Muscle of leg (tissue), 11 donors: Measurements from ENCODE around the gene SLC35F5. TPM values are rescaled to one million over a fixed set of nuclear protein-coding genes. Genes with fewer than 3 reads are reported as not detected.
A peak's percentile ranks its signal among the peaks of the same experiment; 100 is the strongest.
"Not testable (repeated sequence)": the region's sequence is repeated elsewhere in the genome, so short reads cannot be mapped to it uniquely, and the experiment has no call there.

Experiments used
- DNase-seq: peaks from one replicate; pipeline ENCODE4 v3.0.0; 2013
- H3K27ac ChIP-seq: one replicate; pipeline ENCODE4 v1.5.1; 2013; ENCODE audit warnings: mild to moderate bottlenecking, low read length, control low read depth
- H3K27me3 ChIP-seq: one replicate; pipeline ENCODE4 v1.6.1; 2013; ENCODE audit warnings: low read length; ENCODE audit not compliant: control insufficient read depth, insufficient read depth
- H3K36me3 ChIP-seq: one replicate; pipeline ENCODE4 v1.6.1; 2013; ENCODE audit warnings: low read length; ENCODE audit not compliant: control insufficient read depth, insufficient read depth
- H3K4me1 ChIP-seq: one replicate; pipeline ENCODE4 v1.6.1; 2013; ENCODE audit warnings: low read length; ENCODE audit not compliant: control insufficient read depth, insufficient read depth
- H3K4me3 ChIP-seq: one replicate; pipeline ENCODE4 v1.5.1; 2013; ENCODE audit warnings: low read length, control low read depth
- H3K9me3 ChIP-seq: replicated peaks from 2 replicates; pipeline ENCODE4 v1.6.1; 2013; ENCODE audit warnings: low read depth, low read length; ENCODE audit not compliant: control insufficient read depth
- WGBS: methylation state at CpG from one replicate; pipeline ENCODE4 v1.1.5; 2013; ENCODE audit warnings: missing lambda C conversion rate; ENCODE audit not compliant: insufficient coverage; 5-methylcytosine and 5-hydroxymethylcytosine counted together
- polyA plus RNA-seq, 8 donors: library from polyadenylated mRNA; unstranded; fragments of 120-200 nt; gene quantifications; one replicate each; pipeline versions ENCODE4 v1.2.1 to v1.2.3, GENCODE V29; 2013; ENCODE audit warnings: inconsistent platforms in 1 of 8, low replicate concordance in 1 of 8; ENCODE audit not compliant: insufficient read length in 8 of 8, insufficient read depth in 1 of 8
- total RNA-seq: library from RNA; stranded (reverse); fragments of 120-200 nt; gene quantifications from one replicate; pipeline ENCODE4 v1.2.4, GENCODE V29; 2013

The SLC35F5 gene
- total and polyA plus RNA-seq, 9 donors = 47.6 to 72.3 (median 55.7) TPM

GRCh38 chr2:113780472-113780871 is 24.0 kb upstream of the SLC35F5 start:
- WGBS = no CpG with 5 or more reads among the region's 5 CpGs
- Histone ChIP-seq H3K27me3 (no peaks in the 10 kb centered on the region), H3K27ac (no peak overlapping the region), H3K9me3 (no peaks in the 10 kb centered on the region), H3K4me1 (no peaks in the 10 kb centered on the region), H3K36me3 (no peaks in the 10 kb centered on the region), H3K4me3 (no peak overlapping the region)
- DNase-seq = no peak

DNA sequence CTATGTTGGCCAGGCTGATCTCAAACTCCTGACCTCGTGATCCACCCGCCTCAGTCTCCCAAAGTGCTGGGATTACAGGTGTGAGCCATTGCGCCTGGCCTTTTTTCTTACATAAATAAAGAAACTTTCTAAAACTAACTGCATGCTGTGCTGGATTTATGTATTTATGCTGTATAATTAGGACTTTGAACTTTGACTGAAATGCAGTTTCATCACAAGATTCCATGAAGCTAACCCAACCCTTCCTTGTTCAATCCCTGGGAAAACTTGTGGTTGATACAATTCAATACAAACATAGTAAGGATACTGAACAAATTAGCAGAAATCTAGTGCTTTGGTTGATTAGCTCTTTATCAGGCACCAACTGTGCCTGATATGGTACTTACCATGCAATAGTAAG is 20.9 kb upstream of the SLC35F5 start:
- H3K27me3 ChIP-seq = no peaks in the 10 kb centered on the region
- no CpG with 5 or more reads among the region's 3 CpGs for WGBS
- H3K27ac ChIP-seq = no peak overlapping the region
- no peaks in the 10 kb centered on the region for H3K4me1 ChIP-seq
- no peaks in the 10 kb centered on the region for H3K9me3 ChIP-seq
- H3K36me3 ChIP-seq = no peaks in the 10 kb centered on the region
- DNase-seq = no peak
- no peak overlapping the region for H3K4me3 ChIP-seq

DNA sequence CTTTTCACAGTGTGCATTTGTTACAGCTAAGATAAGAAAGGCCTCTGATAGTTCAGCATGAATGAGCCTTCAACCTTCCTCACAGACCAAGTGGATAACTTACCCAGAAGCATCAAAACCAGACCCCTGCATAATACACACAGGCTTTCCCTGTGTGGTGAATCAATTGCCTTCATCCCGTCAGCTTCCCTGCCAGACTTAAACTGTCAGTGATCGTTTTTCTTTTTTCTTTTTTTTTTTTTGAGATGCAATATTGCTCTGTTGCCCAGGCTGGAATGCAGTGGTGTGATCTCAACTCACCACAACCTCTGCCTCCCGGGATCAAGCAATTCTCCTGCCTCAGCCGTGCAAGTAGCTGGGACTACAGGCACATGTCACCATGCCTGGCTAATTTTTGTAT is 20.5 kb upstream of the SLC35F5 start:
- Histone ChIP-seq H3K27ac (no peak overlapping the region), H3K4me1 (no peaks in the 10 kb centered on the region), H3K36me3 (no peaks in the 10 kb centered on the region), H3K9me3 (no peaks in the 10 kb centered on the region), H3K27me3 (no peaks in the 10 kb centered on the region), H3K4me3 (no peak overlapping the region)
- no peak for DNase-seq
- 20% methylated on average over 2 of the region's 4 CpGs for WGBS

GRCh38 chr2:113774616-113775015 is 18.2 kb upstream of the SLC35F5 start:
- DNase-seq, H3K4me3 ChIP-seq, H3K36me3 ChIP-seq, H3K27ac ChIP-seq, H3K27me3 ChIP-seq, H3K4me1 ChIP-seq, H3K9me3 ChIP-seq: not testable (repeated sequence)
- WGBS = no CpG with 5 or more reads among the region's 6 CpGs

DNA sequence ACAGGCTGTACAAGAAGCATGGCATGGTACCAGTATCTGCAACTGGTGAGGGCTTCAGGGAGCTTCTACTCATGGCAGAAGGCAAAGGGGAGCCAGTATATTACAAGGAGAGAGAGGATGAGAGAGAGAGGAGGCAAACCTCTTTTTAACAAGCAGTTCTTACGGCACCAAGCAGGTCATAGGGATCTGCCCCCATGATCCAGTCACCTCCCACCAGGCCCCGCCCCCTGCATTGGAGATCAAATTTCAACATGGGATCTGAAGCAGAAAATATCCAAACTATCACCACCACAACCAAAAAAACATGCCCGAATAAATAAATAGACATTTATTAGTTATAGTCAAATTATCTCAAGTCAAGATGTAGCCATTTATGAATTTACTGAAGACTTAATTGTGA is 14.5 kb upstream of the SLC35F5 start:
- H3K4me3 ChIP-seq = no peak overlapping the region
- no peak for DNase-seq
- no CpG with 5 or more reads among the region's 3 CpGs for WGBS

GRCh38 chr2:113769555-113769954 is 13.1 kb upstream of the SLC35F5 start:
- Histone ChIP-seq H3K4me3 (no peak overlapping the region), H3K36me3 (no peaks in the 10 kb centered on the region), H3K9me3 (peaks cover 2% of the 10 kb centered on the region), H3K27ac (no peak overlapping the region), H3K4me1 (no peaks in the 10 kb centered on the region), H3K27me3 (no peaks in the 10 kb centered on the region)
- WGBS = no CpG with 5 or more reads among the region's 3 CpGs
- no peak for DNase-seq

More for the DNA sequence above, 14.5 kb upstream of the SLC35F5 start:
- Histone ChIP-seq H3K4me1 (no peaks in the 10 kb centered on the region), H3K36me3 (no peaks in the 10 kb centered on the region), H3K9me3 (no peaks in the 10 kb centered on the region), H3K27me3 (no peaks in the 10 kb centered on the region), H3K27ac (no peak overlapping the region)

GRCh38 chr2:113768770-113769169 is 12.3 kb upstream of the SLC35F5 start:
- Histone ChIP-seq H3K4me3 (no peak overlapping the region), H3K36me3 (no peaks in the 10 kb centered on the region), H3K27me3 (no peaks in the 10 kb centered on the region), H3K9me3 (peaks cover 2% of the 10 kb centered on the region), H3K27ac (no peak overlapping the region), H3K4me1 (no peaks in the 10 kb centered on the region)
- DNase-seq = no peak
- 100% methylated on average over 1 of the region's 1 CpG for WGBS

DNA sequence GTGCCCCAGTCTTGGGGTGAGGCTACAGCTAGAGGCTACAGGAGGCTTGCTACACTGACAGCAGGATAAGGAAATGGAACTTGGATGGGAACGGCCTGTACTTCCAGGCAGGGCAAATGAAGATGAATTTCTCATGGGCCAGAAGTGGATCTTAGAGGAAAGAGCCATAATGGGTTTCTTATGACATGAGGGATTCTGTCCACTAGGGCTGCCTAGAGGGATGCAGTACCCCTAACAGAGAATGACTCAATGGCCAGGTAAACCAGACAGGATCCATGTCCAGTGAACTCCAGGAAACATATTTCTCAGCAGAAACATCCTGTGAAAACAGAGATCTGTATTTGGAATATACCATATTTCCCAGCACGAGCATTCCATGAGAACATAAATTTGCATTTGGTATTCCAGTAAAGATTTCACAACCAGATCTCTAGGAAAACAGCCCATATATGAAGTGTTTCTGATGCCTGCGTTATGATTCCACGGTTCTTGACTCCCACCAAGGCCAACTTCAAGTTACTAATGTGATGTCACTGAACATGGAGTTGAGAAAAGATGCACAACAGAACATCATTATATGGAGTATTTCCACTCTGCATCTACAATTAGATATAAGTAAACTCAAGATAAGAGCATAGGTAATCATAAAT is 11.5 kb upstream of the SLC35F5 start:
- Histone ChIP-seq H3K4me1 (no peaks in the 10 kb centered on the region), H3K4me3 (no peak overlapping the region), H3K27ac (no peak overlapping the region), H3K36me3 (no peaks in the 10 kb centered on the region), H3K27me3 (no peaks in the 10 kb centered on the region), H3K9me3 (peaks cover 2% of the 10 kb centered on the region)
- no peak for DNase-seq
- WGBS = 73% methylated on average over 1 of the region's 4 CpGs

DNA sequence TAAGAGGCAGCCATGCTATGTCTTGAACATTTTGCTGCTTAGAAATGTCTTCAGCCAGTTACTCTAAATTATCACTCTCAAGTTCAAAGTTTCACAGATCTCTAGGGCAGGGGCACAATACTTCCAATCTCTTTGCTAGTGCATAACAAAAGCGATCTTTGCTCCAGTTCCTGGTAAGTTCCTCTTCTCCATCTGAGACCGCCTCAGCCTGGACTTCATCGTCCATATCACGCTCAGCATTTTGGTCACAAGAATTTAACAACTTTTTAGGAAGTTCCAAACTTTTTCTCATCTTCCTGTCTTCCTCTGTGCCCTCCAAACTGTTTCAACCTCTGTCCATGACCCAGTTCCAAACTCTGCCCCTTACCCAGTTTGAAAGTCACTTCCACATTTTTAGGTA is 8.8 kb upstream of the SLC35F5 start:
- H3K4me3 ChIP-seq = no peak overlapping the region
- WGBS = 91% methylated on average over 4 of the region's 4 CpGs
- DNase-seq = peak; percentile 11
- H3K27me3 ChIP-seq = no peaks in the 10 kb centered on the region
- no peaks in the 10 kb centered on the region for H3K36me3 ChIP-seq
- no peaks in the 10 kb centered on the region for H3K4me1 ChIP-seq
- no peak overlapping the region for H3K27ac ChIP-seq
- peaks cover 2% of the 10 kb centered on the region for H3K9me3 ChIP-seq

DNA sequence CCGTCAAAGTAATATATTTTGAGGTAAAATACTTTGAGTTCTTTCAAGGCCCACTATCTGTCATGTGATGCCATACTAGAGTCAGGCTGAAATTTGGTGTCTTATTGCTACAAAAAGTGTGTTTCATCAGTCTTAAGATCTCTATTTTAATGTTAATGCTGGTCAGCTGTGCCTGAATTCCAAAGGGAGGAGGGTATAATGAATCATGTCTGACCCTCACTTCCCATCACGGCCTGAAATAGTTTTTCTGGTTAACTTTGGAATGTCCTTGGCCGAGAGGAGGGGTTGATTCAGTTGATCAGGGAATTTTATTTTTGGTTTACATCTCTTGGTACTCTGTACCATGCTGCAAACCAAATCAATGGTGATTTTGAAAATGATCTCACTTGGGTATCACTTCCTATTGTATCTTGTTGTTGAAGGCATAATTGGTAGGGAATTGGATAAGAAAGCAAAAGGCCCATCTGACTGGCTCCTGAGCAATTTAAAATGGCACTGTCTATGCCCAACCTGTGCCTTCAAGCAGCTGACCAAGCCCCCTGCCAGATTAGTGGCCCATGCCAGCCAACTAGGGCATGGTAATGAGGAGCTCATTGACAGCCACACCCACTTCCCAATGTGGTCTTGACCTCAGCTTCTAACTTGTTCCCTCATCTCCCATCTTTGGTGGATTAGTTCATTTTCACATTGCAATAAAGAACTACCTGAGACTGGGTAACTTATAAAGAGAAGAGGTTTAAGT is 6.1 kb upstream of the SLC35F5 start:
- no peak overlapping the region for H3K27ac ChIP-seq
- no peak for DNase-seq
- no CpG with 5 or more reads among the region's 3 CpGs for WGBS

More for the DNA sequence above, 6.1 kb upstream of the SLC35F5 start:
- Histone ChIP-seq H3K4me3 (no peak overlapping the region), H3K9me3 (peaks cover 2% of the 10 kb centered on the region), H3K4me1 (no peaks in the 10 kb centered on the region), H3K27me3 (no peaks in the 10 kb centered on the region), H3K36me3 (no peaks in the 10 kb centered on the region)
